Endothelial cell (in vitro differentiated cells): ENCODE data around the gene PLK4. TPM values are rescaled to one million over a fixed set of nuclear protein-coding genes. Genes with fewer than 3 reads are reported as not detected.
A peak's percentile ranks its signal among the peaks of the same experiment; 100 is the strongest.
"Not testable (repeated sequence)": the region's sequence is repeated elsewhere in the genome, so short reads cannot be mapped to it uniquely, and the experiment has no call there.

ENCODE experiments used
- DNase-seq: peaks from one replicate; pipeline ENCODE4 v3.0.0; 2021; ENCODE audit warnings: low spot score
- H3K27ac Mint-ChIP-seq: one replicate; pipeline ENCODE4 v1.8.0; 2021; ENCODE audit warnings: mixed read lengths, inconsistent platforms; ENCODE audit not compliant: unreplicated experiment
- H3K27me3 Mint-ChIP-seq: one replicate; pipeline ENCODE4 v1.8.0; 2021; ENCODE audit warnings: mild to moderate bottlenecking, moderate library complexity, mixed read lengths, inconsistent platforms; ENCODE audit not compliant: unreplicated experiment
- H3K36me3 Mint-ChIP-seq: one replicate; pipeline ENCODE4 v1.8.0; 2021; ENCODE audit warnings: mild to moderate bottlenecking, low read depth, mixed read lengths, inconsistent platforms; ENCODE audit not compliant: unreplicated experiment
- H3K4me1 Mint-ChIP-seq: one replicate; pipeline ENCODE4 v1.8.0; 2021; ENCODE audit warnings: mild to moderate bottlenecking, mixed read lengths, inconsistent platforms; ENCODE audit not compliant: unreplicated experiment
- H3K4me3 Mint-ChIP-seq: one replicate; pipeline ENCODE4 v1.8.0; 2021; ENCODE audit warnings: mild to moderate bottlenecking, mixed read lengths, inconsistent platforms; ENCODE audit not compliant: unreplicated experiment
- H3K9me3 Mint-ChIP-seq: one replicate; pipeline ENCODE4 v1.8.0; 2021; ENCODE audit warnings: mixed read lengths, inconsistent platforms; ENCODE audit not compliant: unreplicated experiment
- total RNA-seq: library from RNA; stranded (reverse); fragmentation: NEBNext Ultra II Directional; extraction: Animal tissue kit (Norgen Biotek cat#: 25700); gene quantifications from one replicate; pipeline ENCODE4 v1.2.1, GENCODE V29; 2021; ENCODE audit not compliant: unreplicated experiment
- TF ChIP-seq, protein P1 (sequence below): fragments of 200-600 bp; sonication (generic); IDR thresholded peaks from one replicate; pipeline ENCODE4 v1.5.0; 2021; ENCODE audit warnings: antibody characterized with exemption; ENCODE audit not compliant: unreplicated experiment

The PLK4 gene
- total RNA-seq, 1 donor from 2014 or later = 12.6 TPM

DNA sequence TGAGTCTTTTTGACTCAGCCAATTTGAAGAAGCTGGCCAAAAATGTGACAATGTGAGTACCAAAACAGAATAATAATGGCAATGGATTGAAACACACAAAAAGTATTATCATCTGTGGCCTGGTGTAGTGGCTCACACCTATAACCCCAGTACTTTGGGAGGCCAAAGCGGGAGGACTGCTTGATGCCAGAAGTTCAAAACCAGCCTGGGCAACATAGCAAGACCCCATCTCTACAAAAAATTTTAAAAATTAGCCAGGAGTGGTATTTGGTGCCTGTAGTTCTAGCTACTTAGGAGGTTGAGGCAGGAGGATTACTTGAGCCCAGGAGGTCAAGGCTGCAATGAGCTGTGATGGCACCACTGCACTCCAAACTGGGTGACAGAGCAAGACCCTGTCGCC, 41.5 kb downstream of the PLK4 start:
- TF ChIP-seq, protein P1, sequence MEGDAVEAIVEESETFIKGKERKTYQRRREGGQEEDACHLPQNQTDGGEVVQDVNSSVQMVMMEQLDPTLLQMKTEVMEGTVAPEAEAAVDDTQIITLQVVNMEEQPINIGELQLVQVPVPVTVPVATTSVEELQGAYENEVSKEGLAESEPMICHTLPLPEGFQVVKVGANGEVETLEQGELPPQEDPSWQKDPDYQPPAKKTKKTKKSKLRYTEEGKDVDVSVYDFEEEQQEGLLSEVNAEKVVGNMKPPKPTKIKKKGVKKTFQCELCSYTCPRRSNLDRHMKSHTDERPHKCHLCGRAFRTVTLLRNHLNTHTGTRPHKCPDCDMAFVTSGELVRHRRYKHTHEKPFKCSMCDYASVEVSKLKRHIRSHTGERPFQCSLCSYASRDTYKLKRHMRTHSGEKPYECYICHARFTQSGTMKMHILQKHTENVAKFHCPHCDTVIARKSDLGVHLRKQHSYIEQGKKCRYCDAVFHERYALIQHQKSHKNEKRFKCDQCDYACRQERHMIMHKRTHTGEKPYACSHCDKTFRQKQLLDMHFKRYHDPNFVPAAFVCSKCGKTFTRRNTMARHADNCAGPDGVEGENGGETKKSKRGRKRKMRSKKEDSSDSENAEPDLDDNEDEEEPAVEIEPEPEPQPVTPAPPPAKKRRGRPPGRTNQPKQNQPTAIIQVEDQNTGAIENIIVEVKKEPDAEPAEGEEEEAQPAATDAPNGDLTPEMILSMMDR = no peak
- H3K36me3 Mint-ChIP-seq = peaks cover 12% of the 10 kb centered on the region
- H3K27ac Mint-ChIP-seq = no peak overlapping the region
- H3K4me1 Mint-ChIP-seq = no peaks in the 10 kb centered on the region
- no peaks in the 10 kb centered on the region for H3K27me3 Mint-ChIP-seq
- no peak overlapping the region for H3K4me3 Mint-ChIP-seq
- no peaks in the 10 kb centered on the region for H3K9me3 Mint-ChIP-seq
- no peak for DNase-seq

DNA sequence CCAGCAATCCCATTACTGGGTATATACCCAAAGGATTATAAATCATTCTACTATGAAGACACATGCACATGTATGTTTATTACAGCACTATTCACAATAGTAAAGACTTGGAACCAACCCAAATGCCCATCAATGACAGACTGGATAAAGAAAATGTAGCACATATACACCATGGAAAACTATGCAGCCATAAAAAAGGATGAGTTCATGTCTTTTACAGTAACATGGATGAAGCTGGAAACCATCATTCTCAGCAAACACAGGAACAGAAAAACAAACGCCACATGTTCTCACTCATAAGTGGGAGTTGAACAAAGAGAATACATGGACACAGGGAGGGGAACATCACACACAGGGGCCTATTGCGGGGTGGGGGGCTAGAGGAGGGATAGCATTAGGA, 45.0 kb downstream of the PLK4 start:
- peak overlapping the region; percentile 59 for H3K4me3 Mint-ChIP-seq
- H3K9me3 Mint-ChIP-seq, H3K4me1 Mint-ChIP-seq, H3K27ac Mint-ChIP-seq, H3K36me3 Mint-ChIP-seq, DNase-seq, H3K27me3 Mint-ChIP-seq: not testable (repeated sequence)

DNA sequence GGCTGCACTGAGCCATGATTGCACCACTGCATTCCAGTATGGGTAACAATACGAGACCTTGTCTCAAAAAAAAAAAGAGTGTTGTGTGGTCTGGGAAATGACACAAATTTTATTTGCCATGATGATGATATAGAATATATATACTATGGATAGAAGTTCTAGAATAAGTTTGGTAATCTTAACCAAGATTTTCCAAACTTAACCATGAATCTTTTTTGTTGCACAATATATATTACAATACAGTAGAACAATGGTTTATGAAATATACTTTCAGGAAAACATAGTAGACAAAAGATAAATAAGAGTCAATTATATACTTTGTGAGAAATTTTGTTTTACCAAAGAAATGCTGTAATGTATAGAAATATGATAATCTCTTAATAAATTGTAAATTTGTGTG, 49.5 kb downstream of the PLK4 start:
- H3K27me3 Mint-ChIP-seq = peaks cover 1% of the 10 kb centered on the region
- DNase-seq = no peak
- no peak overlapping the region for H3K27ac Mint-ChIP-seq
- no peak overlapping the region for H3K4me3 Mint-ChIP-seq
- peaks cover 8% of the 10 kb centered on the region for H3K36me3 Mint-ChIP-seq
- TF ChIP-seq, protein P1 = no peak
- H3K4me1 Mint-ChIP-seq = no peaks in the 10 kb centered on the region
- no peaks in the 10 kb centered on the region for H3K9me3 Mint-ChIP-seq

DNA sequence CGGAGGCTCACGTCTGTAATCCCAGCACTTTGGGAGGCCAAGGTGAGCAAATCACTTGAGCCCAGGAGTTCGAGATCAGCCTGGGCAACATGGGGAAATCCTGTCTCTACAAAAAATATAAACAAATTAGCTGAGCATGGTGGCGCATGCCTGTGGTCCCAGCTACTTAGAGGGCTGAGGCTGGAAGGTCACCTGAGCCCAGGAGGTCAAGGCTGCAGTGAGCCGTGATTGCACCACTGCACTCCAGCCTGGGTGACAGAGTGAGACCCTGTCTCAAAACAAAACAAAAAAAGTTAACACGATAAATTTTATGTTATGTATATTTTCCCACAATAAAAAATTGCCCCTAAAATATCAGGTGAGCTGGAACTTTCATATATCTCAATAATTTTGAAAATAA, 51.1 kb downstream of the PLK4 start:
- H3K4me3 Mint-ChIP-seq, H3K4me1 Mint-ChIP-seq, H3K27ac Mint-ChIP-seq, DNase-seq, H3K9me3 Mint-ChIP-seq, H3K27me3 Mint-ChIP-seq, H3K36me3 Mint-ChIP-seq: not testable (repeated sequence)

DNA sequence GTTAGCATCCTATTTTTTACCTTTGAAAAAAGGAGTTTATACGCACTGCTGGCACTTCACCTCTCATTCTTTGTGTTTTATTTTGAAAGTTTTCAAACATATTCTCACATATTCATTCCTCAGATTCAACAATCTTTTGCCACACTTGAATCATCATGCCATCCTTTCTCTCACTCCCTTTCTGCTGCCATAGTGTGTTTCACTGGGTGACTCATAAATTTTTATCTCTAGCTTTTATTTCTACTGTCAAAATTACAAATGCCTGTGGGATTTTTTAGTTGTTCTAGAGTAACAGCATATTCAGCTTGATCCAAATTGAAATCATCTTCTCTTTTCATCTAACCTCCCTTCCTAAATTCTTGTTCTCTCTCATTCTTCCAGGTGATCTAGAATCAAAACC, 56.3 kb downstream of the PLK4 start:
- Mint-ChIP-seq H3K27ac (no peak overlapping the region), H3K4me3 (no peak overlapping the region), H3K27me3 (no peaks in the 10 kb centered on the region), H3K4me1 (no peaks in the 10 kb centered on the region), H3K9me3 (no peaks in the 10 kb centered on the region), H3K36me3 (peaks cover 2% of the 10 kb centered on the region)
- TF ChIP-seq, protein P1 = no peak
- DNase-seq = no peak

Other genes with a start within 250 kb of the PLK4 start
- 6.4 TPM for gene INTU, start 247.9 kb upstream of the PLK4 start, total RNA-seq
- not detected for gene SLC25A31, start 150.5 kb upstream of the PLK4 start, total RNA-seq
- 1.6 TPM for gene HSPA4L, start 98.6 kb upstream of the PLK4 start, total RNA-seq
- 25.2 TPM for gene MFSD8, start 84.3 kb downstream of the PLK4 start, total RNA-seq
- gene ABHD18, start 84.5 kb downstream of the PLK4 start, total RNA-seq = 12.4 TPM
- gene LARP1B, start 180.4 kb downstream of the PLK4 start, total RNA-seq = 9.6 TPM